ENCODE measurements around the gene RGS7. TPM values are rescaled to one million over a fixed set of nuclear protein-coding genes. Genes with fewer than 3 reads are reported as not detected.

Gene RGS7
- total RNA-seq, 1 experiment from 2014 or later = 0.10 TPM

DNA sequence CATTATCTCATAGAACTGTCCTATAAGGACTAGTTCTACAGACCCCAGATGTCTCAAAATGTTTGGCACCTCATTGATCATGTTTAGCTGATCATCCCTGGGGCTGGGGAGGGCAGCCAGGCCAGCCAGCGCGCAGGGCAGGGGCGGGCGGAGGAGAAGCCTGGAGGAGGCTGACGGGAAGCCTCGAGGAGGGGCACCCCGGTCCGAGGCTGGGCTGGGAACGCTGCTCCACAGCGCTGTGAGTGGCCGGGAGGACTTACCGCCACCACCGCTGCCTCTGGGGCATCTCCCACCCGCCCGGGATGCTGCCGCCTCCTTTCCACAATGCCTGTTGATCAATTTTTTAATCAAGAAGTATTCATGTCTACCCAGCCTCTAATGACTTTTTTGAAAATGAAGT is 585.6 kb downstream of the RGS7 start:
- no peaks in the 10 kb centered on the region for H3K4me1 ChIP-seq (ENCODE audit: control insufficient read depth, insufficient read depth, low read length)
- intact Hi-C loops (cut with micrococcal nuclease; ENCODE audit: unreplicated experiment) = no loop called here
- ChIA-PET CTCF (no interaction called here), POLR2A (no interaction called here)
- H3K27ac ChIP-seq (ENCODE audit: low read length) = no peak overlapping the region
- no peaks in the 10 kb centered on the region for H3K27me3 ChIP-seq (ENCODE audit: control insufficient read depth, insufficient read depth, low read length)
- no peaks in the 10 kb centered on the region for H3K36me3 ChIP-seq (ENCODE audit: control insufficient read depth, insufficient read depth, low read length)
- no peak for ATAC-seq
- in situ Hi-C loops (cut with HindIII; ENCODE audit: low pct_unique_long_range_greater_than_20kb, low sequenced_read_pairs) = no loop called here
- BruUV-seq (replicated peaks) = no TSS peak
- no peak for DNase-seq (ENCODE audit: low read depth, low spot score)
- no peak for TF ChIP-seq POLR2AphosphoS5 (IDR thresholded peaks at IDR 0.05; ENCODE audit: low read depth, low read length)
- TF ChIP-seq, protein P1, sequence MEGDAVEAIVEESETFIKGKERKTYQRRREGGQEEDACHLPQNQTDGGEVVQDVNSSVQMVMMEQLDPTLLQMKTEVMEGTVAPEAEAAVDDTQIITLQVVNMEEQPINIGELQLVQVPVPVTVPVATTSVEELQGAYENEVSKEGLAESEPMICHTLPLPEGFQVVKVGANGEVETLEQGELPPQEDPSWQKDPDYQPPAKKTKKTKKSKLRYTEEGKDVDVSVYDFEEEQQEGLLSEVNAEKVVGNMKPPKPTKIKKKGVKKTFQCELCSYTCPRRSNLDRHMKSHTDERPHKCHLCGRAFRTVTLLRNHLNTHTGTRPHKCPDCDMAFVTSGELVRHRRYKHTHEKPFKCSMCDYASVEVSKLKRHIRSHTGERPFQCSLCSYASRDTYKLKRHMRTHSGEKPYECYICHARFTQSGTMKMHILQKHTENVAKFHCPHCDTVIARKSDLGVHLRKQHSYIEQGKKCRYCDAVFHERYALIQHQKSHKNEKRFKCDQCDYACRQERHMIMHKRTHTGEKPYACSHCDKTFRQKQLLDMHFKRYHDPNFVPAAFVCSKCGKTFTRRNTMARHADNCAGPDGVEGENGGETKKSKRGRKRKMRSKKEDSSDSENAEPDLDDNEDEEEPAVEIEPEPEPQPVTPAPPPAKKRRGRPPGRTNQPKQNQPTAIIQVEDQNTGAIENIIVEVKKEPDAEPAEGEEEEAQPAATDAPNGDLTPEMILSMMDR (IDR thresholded peaks at IDR 0.05) = no peak
- TF ChIP-seq, protein P2, sequence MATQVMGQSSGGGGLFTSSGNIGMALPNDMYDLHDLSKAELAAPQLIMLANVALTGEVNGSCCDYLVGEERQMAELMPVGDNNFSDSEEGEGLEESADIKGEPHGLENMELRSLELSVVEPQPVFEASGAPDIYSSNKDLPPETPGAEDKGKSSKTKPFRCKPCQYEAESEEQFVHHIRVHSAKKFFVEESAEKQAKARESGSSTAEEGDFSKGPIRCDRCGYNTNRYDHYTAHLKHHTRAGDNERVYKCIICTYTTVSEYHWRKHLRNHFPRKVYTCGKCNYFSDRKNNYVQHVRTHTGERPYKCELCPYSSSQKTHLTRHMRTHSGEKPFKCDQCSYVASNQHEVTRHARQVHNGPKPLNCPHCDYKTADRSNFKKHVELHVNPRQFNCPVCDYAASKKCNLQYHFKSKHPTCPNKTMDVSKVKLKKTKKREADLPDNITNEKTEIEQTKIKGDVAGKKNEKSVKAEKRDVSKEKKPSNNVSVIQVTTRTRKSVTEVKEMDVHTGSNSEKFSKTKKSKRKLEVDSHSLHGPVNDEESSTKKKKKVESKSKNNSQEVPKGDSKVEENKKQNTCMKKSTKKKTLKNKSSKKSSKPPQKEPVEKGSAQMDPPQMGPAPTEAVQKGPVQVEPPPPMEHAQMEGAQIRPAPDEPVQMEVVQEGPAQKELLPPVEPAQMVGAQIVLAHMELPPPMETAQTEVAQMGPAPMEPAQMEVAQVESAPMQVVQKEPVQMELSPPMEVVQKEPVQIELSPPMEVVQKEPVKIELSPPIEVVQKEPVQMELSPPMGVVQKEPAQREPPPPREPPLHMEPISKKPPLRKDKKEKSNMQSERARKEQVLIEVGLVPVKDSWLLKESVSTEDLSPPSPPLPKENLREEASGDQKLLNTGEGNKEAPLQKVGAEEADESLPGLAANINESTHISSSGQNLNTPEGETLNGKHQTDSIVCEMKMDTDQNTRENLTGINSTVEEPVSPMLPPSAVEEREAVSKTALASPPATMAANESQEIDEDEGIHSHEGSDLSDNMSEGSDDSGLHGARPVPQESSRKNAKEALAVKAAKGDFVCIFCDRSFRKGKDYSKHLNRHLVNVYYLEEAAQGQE (IDR thresholded peaks at IDR 0.05; ENCODE audit: insufficient read depth in 1 of 2, low read depth in 2 of 2, low read length in 1 of 2) = no peak
- TF ChIP-seq SIN3A (IDR thresholded peaks at IDR 0.05; ENCODE audit: borderline replicate concordance, insufficient read depth, low read depth, low read length) = no peak
- no peak for TF ChIP-seq TCF7L2 (IDR thresholded peaks at IDR 0.05; ENCODE audit: low read depth, low read length)
- H3K9me3 ChIP-seq (ENCODE audit: control insufficient read depth, insufficient read depth, low read depth, low read length) = no peaks in the 10 kb centered on the region
- no peak overlapping the region for H3K4me3 ChIP-seq (ENCODE audit: low read depth in 2 of 2, low read length in 2 of 2)

DNA sequence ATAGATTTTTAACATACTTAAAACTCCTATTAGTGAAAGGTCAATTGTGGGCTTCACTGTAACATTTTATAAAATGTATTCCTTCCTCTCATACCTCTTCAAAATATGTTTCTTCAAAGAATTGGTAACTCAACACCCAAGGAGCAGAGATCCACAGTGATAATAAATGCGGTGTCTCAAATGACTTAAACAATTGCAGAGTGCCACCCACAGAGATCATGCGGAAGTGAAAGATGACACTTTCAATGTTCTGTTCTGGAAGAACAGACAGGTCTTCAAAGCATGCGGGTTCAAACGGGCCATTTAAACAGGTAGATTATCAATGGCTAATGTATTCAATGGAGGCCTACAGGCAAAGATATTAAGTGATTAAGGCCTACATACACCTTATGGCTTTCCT is 588.0 kb downstream of the RGS7 start:
- TF ChIP-seq TCF7L2 (IDR thresholded peaks at IDR 0.05; ENCODE audit: low read depth, low read length) (no peak), POLR2AphosphoS5 (IDR thresholded peaks at IDR 0.05; ENCODE audit: low read depth, low read length) (no peak), SIN3A (IDR thresholded peaks at IDR 0.05; ENCODE audit: borderline replicate concordance, insufficient read depth, low read depth, low read length) (no peak)
- TF ChIP-seq, protein P1 (IDR thresholded peaks at IDR 0.05) = no peak
- TF ChIP-seq, protein P2 (IDR thresholded peaks at IDR 0.05; ENCODE audit: insufficient read depth in 1 of 2, low read depth in 2 of 2, low read length in 1 of 2) = no peak
- H3K4me3 ChIP-seq (ENCODE audit: low read depth in 2 of 2, low read length in 2 of 2) = no peak overlapping the region
- H3K9me3 ChIP-seq (ENCODE audit: control insufficient read depth, insufficient read depth, low read depth, low read length) = no peaks in the 10 kb centered on the region
- POLR2A ChIA-PET = no interaction called here
- ATAC-seq (no peak), DNase-seq (ENCODE audit: low read depth, low spot score) (no peak)
- in situ Hi-C loops (cut with HindIII; ENCODE audit: low pct_unique_long_range_greater_than_20kb, low sequenced_read_pairs) (no loop called here), intact Hi-C loops (cut with micrococcal nuclease; ENCODE audit: unreplicated experiment) (no loop called here)
- CTCF ChIA-PET = no interaction called here
- no peaks in the 10 kb centered on the region for H3K4me1 ChIP-seq (ENCODE audit: control insufficient read depth, insufficient read depth, low read length)
- no peaks in the 10 kb centered on the region for H3K36me3 ChIP-seq (ENCODE audit: control insufficient read depth, insufficient read depth, low read length)
- no peaks in the 10 kb centered on the region for H3K27me3 ChIP-seq (ENCODE audit: control insufficient read depth, insufficient read depth, low read length)
- no TSS peak for BruUV-seq (replicated peaks)
- no peak overlapping the region for H3K27ac ChIP-seq (ENCODE audit: low read length)
